HG03097 (cell line): ENCODE data around the gene CUBN.

Source experiments
- ATAC-seq: cut with Tn5 transposase; IDR thresholded peaks from one replicate; pipeline ENCODE4 v1.9.1; 2021; ENCODE audit not compliant: unreplicated experiment, low FRiP score

CUBN gene

DNA sequence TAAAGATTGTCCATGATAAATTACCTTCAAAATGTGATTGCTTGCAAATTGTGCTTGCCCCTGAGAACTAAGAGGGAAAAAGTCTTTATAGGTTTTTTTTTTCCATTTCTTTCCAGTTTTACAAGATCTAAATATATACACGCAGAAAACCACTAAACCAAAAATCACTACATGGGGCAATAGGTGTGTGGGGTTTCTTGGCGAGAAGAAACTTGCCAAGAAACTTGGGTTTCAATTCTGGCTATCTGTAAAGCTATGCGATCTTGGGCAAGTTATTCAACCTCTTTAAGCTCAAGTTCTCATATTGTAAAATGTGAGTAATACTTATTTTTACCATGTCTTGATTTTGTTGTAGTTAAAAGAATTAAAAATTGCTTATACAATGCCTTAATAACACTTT is 17.0 kb downstream of the CUBN start:
- ATAC-seq, result no peak

DNA sequence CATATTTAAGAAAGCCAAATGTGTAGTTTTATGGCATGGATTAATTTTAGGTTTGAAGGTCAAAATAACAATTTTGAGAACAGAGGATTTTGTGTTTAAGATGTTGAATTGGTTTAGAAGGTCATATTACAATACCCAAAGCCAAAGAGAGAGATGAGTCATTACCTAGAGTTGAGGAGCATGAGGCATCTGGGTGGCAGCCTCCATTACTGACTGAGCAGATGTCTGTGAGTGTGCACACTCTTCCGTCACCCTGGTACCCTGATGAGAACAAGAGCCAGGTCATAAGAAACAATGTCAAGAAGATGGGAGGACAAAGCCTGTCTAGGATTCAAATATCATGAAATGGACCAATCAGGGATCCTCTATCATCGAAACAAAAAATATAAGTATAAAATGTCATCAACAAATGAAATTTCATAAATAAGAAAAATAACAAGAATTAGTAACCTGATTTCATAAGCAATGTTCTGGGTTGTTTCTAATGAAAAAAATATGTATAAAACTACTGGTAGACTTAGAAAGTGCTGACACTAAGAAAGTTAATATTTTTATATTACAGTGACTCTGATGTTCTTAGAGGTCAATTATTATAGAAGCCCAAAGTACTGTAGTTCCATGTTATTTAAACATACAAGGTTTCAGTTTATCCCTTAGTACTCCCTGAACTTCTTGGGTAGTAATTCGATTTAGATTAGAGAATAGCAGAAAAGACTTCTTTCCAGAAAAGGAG is 20.0 kb downstream of the CUBN start:
- no peak for ATAC-seq

DNA sequence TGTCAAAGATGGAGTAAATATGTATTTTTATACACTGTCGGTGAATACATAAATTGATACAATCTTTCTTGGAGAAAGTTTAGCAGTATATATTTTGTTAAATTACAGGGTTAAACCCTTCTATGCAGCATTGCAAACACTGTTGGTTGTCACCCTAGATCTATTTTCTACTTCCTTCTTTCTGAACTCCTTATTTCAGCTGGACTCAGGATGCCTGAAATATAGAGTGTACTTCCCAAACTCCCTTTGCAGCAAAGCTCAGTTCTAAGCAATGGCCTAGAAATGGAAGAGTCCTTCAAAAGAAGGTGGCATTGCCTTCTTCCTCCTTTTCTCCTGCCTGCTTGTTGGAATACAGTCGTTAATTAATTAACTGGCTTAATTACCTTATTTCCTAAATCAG is 20.6 kb downstream of the CUBN start:
- no peak for ATAC-seq

DNA sequence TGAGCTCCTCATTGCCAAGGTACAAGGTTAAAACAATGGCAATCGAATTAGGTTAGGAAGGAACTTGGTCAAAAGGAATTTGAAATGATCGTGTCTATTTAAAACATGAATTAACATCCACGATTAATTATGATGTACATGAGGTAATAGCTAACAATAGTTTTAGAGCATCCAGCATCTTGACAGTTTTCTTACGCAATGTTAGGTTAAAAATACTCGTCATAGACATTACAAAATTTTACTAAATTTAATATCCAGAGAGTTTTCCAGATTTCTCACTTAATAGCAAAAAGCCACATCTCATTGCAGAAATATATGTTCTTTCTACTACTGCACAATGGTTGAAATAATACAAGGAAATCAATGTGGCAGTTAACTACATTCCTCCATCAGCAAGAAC is 22.6 kb downstream of the CUBN start:
- ATAC-seq, result no peak

DNA sequence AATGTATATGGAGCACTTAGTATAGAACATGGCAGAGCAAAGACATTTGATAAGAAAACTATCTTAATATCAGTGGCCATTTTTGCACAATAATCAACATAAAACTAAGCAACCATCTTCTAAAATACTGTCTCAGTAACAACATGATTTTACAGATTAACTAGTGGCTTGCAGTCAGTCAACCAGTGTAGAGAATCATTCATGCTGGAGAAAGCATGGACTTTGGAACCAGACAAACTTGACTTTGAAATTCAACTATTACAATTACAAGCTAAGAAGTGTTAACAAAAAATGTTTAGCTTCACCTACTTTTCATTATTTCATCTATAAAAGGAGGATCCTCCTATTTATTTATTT is 27.7 kb downstream of the CUBN start:
- ATAC-seq, result no peak

DNA sequence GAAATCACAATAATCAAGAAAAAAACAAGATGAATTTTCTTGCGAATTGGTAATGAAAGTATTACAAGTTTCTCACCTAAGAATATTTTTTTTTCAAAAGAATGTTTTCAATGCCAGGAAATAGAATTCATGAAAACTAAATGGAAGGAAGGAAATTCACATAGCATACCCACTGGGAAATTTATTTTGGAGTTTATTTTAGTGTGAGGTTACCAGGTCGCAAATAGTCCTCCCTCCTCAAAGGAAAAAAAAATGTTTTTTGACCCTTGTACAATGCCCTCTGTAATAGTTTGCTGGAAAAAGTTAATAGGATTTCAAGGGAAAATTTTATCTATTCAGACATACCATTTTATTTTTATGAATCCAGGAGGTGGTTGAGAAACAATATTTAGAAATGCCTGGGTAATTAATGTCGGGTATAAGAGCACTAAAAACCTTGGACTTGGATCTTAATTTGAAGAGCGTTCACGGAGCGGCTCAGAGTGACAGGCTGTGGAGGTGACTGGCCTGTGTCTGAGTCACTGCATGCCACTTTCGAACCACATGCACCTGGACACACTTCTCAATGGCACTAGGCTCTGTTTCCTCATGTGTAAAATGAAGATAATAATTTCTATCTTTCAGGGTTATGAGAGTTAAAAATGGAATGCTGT is 28.2 kb downstream of the CUBN start:
- no peak for ATAC-seq

DNA sequence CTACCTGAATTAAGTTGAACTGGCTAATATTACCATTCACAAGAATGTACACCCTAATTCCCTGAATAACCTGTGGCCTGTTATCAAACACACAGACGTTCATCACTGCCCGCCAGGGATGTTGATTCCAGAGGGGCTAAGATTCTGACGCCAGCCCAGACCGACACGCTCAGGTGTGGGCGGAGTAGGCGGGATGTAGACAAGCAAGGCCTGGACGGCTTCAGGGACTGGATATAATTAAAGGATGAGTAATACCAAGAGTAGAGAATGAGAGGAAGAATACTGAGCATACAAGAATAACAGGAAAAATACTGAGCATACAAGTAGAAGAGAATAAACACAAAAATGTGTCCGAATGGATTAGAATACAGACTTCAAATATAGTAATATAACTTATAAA is 29.0 kb downstream of the CUBN start:
- ATAC-seq, result no peak

DNA sequence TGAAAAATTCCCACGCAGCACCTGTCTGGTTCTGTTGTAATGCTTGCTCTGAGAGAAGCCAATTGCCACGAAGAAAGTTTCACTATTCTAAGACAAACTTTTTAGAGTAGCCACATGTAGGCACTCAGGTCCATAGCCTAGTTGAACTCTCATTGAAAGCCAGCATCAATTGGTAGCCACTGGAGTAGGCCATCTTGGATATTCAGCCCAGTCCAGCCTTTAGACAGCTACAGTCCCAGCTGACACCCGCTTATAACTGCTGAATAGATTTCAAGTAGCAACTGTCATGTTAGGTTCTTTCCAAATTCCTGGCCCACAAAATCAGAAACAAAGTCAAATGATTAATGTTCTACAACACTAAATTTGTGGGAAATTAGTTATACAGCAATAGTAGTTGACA is 31.6 kb downstream of the CUBN start:
- no peak for ATAC-seq

DNA sequence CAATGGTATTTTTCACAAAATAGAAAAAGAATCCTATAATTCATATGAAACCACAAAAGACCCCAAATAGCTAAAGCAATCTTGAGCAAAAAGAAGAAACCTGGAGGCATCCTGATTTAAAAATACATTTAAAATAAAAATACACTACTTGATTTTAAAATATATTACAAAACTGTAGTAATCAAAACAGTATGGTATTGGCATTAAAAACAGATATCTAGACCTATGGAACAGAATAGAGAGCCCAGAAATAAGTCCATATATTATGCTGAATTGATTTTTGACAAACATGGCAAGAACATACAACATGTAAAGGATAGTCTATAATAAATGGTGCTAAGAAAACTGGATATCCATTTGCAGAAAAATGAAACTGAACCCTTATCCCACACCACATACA is 34.8 kb downstream of the CUBN start:
- no peak for ATAC-seq

DNA sequence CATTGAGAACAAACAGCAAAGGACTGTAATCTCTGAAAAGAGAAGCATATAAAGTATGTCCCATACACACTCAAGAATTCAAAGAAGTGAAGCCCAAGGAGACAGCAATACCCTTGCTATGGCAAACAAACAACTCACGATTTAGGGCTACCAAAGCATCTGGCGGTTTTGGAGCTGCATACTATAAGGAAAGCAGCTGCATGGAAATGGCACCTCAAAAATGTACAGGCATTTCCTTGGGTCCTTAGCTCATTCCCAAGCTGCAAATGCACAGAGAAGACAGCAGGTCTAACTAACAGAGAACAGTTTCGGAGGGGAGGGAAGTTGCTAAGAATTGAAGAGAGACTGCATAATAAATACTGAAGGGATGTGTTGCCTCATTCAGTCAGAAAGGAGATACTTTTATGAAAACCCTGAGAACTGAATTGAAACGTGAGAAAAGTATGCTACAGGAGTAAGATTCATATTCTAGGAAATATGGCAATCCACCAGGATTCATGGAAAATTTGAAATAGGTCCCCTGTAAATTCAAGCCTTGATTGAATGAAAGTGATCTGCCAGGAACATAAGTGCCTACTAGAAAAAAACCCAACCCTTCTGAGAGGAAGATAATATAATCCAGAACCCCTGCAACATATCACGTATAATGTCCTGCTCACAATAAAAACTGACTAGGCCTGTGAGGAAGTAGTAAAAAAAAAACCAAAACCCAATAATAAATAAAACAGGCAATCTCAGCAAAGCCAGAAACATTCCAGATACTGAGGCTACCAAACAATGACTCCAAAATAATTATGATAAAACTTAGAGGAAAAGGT is 36.4 kb downstream of the CUBN start:
- no peak for ATAC-seq

DNA sequence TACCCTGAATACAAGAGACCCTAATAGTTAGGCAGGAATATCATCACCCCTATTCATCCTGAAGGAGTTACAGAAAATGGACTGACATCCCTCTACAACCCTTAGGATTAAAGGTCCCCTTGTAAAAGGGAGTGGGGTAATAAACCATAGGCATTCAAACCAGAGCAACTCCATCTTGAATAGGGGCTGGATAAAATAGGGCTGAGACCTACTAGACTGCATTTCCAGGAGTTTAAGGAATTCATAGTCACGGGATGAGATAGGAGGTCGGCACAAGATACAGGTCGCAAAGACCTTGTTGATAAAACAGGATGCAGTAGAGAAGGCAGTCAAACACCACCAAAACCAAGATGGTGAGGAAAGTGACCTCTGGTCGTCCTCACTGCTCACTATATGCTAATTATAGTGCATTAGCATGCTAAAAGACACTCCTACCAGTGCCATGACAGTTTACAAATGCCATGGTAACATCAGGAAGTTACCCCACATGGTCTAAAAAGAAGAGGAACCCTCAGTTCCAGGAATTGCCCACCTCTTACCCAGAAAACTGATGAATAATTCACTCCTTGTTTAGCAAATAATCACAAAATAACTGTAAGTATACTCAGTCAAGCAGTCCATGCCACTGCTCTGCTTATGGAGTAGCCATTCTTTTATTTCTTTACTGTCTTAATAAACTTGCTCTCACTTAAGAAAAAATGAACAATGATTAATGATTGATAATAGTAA is 37.2 kb downstream of the CUBN start:
- ATAC-seq, result no peak

DNA sequence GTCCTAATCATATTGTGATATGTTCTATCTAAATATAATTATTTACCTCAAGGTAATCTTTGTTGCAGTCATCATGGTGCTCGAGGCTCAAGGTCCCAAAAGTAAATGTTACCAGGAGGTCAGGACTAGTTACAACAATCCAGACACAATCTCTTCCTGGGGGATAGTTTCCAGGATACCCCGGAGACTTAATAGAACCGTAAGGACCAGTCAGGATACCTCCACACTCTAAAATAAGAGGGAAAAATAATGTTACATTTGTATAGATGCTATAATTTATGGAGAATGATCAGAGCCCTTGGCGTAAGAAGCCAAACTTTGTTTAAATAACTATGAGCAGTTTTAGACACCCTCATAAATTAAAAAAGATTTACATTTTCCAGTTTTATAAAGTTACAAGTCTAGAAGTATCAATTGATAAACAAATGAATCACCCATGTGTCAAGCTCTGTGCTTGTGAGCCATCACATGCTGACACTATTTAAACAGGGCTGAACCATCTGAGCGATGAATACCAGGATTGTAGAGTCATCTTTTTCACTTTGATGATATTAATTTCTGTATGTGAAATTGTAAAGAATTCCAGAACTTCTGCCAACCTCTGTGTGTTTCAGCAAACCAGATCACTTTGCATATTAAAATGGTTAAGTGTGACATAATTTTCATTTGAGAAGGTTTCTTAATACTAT is 41.3 kb downstream of the CUBN start:
- ATAC-seq, result no peak

DNA sequence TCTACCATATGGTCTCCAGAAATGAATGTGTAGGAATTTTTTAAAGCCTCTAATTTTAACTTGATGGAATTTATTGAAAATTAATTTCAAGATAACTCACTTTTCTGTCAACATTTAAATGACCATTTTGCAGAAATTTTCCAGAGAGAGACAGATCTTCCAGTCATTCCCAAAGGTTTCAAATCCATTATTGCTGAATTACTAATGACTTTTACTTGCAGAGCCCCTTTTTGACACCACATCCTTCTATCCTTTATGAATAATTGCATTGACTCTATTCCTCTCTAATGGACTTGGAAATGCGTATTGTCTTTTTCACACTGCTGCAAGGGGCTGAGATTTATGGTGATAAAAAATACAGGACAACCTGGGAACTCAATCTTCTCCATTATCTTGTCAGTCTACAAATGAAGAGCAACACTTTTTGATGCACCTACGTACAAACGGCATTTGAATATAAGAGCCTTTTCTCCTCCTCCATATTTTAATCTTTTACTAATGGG is 42.7 kb downstream of the CUBN start:
- no peak for ATAC-seq

DNA sequence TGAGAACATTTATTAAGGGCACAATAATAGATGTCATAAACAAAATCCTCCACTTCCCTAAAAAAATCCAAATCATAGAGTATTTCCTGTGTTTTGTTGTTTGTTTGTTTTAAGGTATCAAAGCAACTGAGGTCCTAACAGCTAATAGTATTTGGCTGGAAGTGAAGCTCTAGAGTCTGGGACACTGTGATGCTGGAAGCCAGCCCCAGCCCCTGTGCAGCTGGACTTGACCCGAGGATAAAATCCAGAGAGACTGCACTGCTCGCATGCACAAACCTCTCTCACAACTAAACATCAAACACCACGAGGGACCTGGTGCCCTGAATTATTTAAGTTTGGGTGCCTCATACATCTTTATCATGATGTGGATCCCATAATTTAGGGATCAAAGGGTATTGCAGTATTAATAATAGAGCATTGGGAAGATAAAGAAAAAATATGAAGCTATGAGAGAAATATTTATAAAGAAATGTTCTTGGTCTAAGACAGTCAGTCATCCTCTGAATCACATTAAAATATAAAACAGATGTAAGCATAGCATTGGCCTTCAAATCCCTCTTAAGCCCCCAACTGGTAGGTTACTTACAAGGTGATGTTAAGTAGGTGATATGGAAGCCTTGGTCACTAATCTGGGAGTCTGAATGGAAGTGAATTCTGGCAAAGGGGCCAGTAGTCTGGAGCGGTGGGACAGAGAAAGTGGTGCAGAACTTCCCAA is 44.4 kb downstream of the CUBN start:
- ATAC-seq, result no peak

DNA sequence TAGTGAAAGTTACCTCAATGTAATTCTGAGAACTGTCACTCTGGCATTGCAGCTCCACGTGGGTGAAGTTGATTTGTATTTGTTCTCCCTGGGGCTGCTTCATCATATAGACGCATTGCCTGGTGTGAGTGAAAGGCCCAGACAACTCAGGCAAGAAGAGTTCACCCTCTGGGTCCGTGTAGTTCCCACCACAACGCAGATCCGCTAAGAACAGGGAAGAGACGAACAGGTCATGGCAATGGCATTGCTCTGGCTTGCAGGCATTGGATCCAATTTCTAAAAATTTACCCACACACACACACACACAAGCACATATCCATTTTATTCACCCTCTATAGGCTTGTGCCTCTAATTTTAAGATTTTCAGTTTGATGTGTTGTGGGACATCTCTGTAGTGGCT is 45.4 kb downstream of the CUBN start:
- ATAC-seq, result no peak

DNA sequence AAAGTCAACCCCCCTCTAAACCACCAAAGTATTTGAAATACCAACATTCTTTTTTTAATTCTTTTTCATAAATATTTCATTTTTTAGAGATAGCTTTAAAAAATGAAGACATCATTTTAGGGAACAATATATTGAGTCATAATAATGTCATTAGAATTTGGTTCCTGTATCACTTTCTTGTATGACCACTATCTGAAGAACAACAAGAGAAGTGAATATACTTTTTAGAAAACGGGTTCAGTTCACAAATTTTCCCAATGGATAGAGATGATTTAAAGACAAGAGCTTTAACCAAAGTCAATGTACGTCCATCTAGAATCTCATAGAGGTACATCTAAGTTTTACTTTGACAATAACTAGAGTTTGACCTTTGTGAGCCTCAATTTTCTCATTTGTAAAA is 48.2 kb downstream of the CUBN start:
- no peak for ATAC-seq

DNA sequence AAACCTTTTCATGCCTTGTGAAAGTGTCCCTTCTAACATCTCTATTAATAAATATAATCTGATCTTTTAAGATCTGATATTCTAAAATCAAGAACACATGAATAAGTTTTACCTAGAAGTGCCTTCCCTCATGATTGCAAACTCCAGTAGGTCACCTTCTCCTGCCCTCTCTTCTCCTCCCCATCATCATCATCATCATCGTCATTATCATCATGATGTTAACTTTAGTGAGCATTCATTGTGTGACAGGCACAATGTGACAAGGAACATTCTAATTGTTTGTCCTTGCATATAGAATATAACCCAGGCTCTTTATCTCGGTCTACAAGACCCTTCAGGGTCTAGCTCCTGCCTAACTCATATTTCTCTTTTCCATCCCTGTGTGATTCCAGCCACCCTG is 51.7 kb downstream of the CUBN start:
- ATAC-seq, result no peak

DNA sequence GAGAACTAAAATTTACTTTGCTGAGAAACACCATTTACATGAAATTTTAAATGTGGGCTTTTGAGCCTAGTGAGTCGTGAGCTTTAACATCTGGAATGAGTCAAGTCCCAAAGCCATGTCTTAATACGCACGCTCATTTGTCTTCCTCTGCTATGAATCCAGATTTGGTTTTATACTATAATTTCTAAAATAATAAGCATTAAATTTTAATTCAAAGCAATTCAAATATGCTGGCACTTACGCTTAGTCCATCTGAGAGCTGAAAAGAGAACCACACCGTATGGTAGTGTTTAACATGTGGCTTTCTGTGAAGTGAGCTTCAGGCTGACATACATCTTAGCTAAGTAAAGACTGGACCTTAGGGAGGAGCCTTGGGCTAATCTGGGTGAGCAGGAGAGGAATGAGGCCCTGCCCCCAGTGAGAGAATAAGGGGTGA is 52.2 kb downstream of the CUBN start:
- no peak for ATAC-seq

DNA sequence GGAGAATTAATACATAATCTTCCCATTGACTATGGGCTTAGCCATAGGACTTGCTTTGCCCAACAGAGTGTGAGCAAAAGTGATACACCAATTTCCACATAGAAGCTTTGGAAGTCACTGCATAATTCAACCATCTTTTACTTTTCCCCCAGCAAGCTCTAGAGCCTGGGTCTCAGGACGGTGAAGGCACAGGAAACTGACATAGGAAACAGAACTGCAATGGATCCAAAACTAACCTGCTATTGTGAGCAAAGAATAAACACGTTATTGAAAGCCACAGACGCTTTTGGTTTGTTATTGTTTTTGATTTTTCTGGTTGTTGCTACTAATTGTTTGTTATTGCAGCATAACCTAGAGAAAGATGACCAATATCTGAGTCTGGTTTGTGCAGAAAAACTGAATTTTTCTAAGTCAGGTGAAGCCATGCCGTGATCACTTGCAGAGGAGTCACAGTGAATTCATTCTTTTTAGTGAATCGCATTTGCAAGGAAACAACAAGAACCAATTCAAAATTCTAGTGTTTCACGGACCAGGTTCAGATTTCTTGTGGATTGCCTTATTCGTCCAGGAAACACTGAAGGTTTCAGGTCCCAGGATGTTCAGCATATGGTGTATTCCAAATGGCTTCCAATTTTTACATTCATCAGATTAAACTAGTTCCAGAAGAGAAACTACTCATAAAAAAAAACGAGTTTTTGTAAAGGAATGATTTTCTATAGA is 52.8 kb downstream of the CUBN start:
- no peak for ATAC-seq
